GM19467 (cell line): Measurements from ENCODE around the gene KLF3.

Experiments
- ATAC-seq: cut with Tn5 transposase; IDR thresholded peaks from one replicate; pipeline ENCODE4 v1.9.1; 2021; ENCODE audit warnings: mild to moderate bottlenecking, moderate library complexity; ENCODE audit not compliant: unreplicated experiment

The KLF3 gene

DNA sequence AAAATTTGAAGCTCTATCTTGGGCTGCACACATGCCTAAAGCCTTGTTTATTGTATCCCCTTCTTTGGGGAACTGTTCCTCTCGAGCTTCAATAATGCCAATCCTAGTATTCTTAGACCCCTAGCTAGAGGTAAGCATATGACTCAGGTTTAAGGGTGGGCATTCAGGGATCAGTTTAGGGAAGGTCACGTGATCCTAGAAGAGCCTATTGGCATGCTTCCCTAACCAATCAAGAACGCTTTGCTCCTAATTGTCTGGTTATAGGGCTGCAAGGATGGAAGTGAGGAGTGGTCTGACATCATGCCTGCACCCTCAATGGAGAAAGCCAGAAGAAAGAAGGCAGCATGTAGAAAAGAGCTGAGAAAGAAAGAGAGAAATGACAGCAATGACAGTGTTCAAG lies 71.9 kb downstream of the KLF3 start:
- ATAC-seq, result no peak

DNA sequence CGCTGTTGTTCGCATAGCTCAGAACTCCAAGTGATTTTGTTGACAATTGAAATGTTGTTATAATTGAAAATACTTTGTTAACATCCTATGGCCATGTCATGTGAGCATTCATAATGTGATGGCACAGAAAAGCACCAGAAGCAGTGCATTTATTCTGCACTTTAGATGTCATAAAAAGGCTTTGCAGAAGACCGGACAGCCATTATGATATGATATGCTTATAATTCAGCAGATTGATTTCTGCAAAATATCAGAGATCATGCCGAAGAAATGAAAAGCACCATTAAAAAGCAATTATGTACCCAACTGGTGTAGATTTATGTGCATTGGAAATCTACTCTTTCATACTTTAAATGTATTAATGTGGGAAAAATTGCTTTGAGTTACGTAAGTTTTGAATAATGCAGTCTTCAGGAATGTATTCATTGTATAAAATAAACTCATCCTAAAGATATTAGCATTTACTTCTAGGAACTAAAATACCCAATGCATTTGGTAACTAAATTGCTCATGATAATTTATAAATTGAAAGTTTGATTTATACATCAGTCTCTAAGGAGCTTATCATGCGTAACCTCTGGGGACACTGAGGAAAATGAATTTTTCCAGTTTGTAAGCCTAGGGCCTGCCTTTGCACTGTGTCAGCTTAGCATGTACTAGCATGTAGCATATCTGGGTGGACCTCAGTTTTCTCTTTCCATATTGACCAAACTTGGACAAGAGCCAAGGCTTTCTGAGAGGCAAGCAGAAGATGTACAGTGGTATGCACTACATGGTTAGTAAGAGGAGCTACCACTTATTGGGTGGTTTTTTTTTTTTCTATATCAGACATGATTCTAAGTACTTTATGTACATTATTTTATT lies 75.2 kb downstream of the KLF3 start:
- ATAC-seq, result no peak

DNA sequence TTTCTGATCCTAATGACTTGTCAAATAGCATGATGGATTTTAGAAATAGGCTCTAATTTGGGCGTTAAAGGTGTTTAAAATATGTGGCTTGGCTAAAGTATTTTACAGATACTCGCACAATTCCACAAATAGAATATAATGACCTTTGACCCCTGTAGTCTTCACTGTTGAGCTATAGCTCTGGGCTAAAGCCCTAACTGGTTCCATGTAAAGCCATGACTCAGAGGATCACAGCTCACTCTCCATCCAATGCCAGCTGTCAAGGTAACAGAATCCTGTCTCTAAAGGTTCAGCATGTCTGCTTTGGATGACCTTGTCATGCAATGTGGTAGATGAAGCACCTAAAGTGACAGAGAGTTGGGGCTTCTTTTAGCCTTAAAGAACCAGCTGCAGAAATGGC lies 76.3 kb downstream of the KLF3 start:
- ATAC-seq, result no peak

DNA sequence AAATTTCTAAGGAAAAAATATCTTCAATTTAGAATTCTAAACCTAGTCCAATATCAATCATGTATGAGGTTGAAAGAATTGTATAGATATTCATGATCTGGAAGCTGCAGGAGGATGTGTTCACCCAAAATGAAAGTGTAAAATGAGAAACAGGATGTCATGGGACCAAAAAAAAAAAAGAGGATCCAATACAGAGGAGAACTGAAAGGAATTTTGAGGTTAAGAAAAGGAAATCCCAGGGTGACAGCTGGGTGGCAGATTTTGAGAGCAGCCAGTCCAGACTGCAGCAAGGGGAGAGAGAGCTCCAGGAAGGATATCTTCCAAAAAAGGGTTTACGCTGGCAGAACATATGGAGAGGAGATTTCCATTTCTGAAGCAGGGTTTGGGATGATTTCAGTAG lies 79.9 kb downstream of the KLF3 start:
- no peak for ATAC-seq

DNA sequence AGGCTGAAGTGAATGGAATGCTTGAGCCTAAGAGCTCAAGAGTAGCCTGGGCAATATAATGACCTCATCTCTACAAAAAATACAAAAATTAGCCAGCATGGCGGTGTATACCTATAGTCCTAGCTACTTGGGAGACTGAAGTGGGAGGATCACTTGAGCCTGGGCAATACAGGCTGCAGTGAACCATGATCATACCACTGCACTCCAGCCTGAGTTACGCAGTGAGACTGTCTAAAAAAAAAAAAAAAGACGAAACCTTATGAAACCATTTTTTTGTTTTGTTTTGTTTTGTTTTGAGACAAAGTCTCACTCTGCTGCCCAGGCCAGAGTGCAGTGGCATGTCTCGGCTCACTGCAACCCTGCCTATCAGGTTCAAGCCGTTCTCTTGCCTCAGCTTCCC lies 81.9 kb downstream of the KLF3 start:
- ATAC-seq, result no peak

DNA sequence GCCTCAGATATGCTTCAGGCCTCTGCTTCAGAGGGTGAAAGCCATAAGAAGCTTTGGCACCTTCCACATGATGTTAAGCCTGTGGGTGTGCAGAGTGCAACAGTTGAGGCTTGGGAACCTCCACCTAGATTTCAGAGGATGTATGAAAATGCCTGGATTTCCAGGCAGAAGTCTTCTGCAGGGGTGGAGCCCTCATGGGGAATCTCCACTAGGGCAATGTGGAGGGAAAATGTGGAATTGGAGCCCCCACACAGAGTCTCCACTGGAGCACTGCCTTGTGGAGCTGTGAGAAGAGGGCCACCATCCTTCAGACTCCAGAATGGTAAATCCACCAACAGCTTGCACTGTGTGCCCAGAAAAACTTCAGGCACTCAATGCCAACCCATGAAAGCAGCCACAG lies 83.6 kb downstream of the KLF3 start:
- ATAC-seq, result no peak

DNA sequence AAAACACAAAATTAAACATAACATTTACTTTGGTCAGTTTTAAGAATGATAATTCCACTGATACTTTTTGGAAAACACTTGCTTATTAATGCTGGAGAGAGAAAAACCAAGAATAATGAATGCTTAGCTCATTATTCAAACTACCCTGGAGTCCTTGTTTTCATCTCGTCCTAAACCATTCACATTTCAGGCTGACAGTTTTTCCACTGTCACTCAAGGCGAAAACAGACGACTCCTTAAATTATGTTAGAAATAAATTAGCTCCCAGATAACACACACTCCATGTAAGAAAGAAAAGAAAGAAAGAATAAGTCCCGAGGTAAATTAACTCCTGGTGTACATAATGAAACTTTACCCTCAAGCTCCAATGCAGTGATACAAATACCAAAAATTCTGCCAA lies 85.3 kb downstream of the KLF3 start:
- no peak for ATAC-seq
